ENCODE measurements around the gene TUBA4A. TPM values are rescaled to one million over a fixed set of nuclear protein-coding genes. Genes with fewer than 3 reads are reported as not detected.

Gene TUBA4A
- total and polyA plus RNA-seq, 2 of the 8 experiments (the other 6 are each of a cell fraction or from before 2014, with no cell fraction given), result 67.3 to 172 TPM

GRCh38 chr2:219209236-219210195, 44.2 kb downstream of the TUBA4A start (continued):
- no peak for TF ChIP-seq CREB1 (IDR thresholded peaks at IDR 0.05)
- no peak for TF ChIP-seq SAP30 (IDR thresholded peaks at IDR 0.05; ENCODE audit: insufficient read depth, insufficient replicate concordance, low read length)
- TF ChIP-seq ATF2 (IDR thresholded peaks at IDR 0.05; ENCODE audit: low read length), result no peak
- TF ChIP-seq RFX5 (IDR thresholded peaks at IDR 0.05; ENCODE audit: borderline replicate concordance, low read depth, low read length), result no peak
- no peak for TF ChIP-seq CBX5 (IDR thresholded peaks at IDR 0.05; ENCODE audit: low read depth, low read length)
- no peak for TF ChIP-seq CHD1 (IDR thresholded peaks at IDR 0.05; ENCODE audit: low read depth, low read length)
- no peak for TF ChIP-seq CTBP2 (IDR thresholded peaks at IDR 0.05; ENCODE audit: borderline replicate concordance, insufficient read depth, insufficient read length, low read length)

All from H1 (cell line).